Ramos (cell line): ENCODE measurements around the gene SH3D19.
"Not testable (repeated sequence)": the region's sequence is repeated elsewhere in the genome, so short reads cannot be mapped to it uniquely, and the experiment has no call there.

Source experiments
- in situ Hi-C: fragments of 300-500 bp; cut with MboI; formaldehyde crosslinking; loops from one replicate; pipeline ENCODE4 v1.14.3; 2022; ENCODE audit warnings: low sequenced_read_pairs; ENCODE audit not compliant: unreplicated experiment

The SH3D19 gene

DNA sequence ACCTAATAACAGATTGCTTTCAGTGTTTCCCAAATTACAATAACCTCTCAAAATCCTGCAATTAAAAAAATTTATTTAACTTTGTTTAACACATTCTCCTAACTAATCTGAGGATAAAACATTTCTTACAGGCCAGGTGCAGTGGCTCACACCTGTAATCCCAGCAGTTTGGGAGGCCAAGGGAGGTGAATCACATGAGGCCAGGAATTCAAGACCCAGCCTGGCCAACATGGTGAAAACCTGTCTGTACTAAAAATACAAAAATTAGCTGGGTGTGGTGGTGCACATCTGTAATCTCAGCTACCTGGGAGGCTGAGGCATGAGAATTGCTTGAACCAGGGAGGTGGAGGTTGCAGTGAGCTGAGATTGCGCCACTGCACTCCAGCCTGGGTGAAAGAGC lies 90.0 kb downstream of the SH3D19 start:
- in situ Hi-C loops: not testable (repeated sequence)

GRCh38 chr4:151233600-151233999 lies 91.8 kb downstream of the SH3D19 start:
- in situ Hi-C loops: no loop called here

GRCh38 chr4:151231915-151232595 lies 93.3 kb downstream of the SH3D19 start:
- in situ Hi-C loops: no loop called here

DNA sequence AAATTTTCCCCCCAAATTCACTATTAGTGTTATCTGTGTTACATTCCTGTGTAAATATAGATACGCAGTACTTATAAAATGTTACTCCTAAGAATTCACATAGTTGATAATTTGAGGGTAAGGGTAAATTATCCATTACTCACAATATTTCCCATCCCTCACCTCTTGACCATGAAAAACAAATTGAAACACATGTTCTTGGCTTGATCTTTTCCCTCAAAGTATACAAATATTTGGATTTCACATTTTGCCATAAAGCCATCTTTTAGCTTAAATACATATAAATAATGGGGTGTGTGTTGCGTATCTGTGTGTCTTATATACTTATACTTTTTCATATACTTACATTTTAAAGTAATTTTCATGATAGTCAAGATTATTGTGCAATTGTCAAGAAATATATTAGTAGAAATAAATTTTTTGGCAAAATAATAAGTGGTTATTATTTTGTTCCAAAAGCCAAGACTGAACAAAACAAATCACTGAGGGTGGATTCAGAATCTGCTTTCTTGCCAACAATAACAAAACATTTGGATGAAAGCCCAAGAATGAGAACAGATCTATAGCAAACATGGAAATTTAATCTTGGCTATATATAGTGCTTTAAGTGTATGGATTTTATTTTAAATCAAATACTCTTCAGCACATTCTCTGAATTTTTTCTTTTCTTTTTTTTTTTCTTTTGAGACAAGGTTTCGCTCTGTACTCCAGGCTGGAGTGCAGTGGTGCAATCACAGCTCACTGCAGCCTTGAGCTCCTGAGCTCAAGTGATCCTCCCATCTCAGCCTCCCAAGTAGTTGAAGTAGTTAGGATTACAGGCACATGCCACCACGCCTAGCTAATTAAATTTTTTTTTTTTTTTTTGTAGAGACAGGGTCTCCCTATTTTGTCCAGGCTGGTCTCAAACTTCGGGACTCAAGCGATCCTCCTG lies 97.0 kb downstream of the SH3D19 start:
- in situ Hi-C loops: no loop called here

DNA sequence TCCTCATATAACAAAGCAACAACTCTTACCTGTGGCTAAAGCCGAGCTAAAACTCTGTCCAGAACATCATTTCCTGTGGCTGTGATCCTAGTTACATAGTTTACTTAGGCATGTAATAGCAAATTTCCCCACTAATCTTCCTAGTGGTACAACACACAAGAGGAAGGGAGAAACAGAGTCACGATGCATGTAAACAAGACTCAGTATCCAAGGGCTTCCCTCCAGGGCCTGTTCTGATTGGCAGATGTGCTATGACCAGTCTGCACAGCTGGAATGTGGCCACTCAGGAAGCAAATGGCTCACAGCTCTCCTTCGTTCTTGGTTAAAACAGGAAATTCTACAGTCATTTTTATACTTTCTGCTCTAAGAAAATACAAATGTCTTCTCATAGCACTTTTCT lies 97.7 kb downstream of the SH3D19 start:
- in situ Hi-C loops: no loop called here

DNA sequence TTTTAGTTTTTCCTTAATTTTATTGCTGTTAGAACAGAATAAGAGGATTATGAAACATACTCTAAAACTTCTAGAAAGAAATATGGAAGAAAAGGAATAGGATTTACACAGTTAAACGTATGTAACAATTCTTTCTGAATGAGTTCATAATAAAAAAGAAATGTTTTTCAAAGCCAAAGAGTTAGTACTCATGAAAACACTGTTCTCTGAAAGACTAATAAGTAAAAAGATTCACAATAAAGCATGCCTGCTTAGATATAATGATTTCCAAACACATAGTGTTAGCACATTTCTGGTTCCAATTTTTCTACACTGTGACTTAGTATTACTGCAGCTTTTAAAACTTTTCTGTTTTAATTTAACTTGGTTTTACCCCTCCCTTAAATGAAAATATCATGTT lies 98.2 kb downstream of the SH3D19 start:
- in situ Hi-C loops: no loop called here

DNA sequence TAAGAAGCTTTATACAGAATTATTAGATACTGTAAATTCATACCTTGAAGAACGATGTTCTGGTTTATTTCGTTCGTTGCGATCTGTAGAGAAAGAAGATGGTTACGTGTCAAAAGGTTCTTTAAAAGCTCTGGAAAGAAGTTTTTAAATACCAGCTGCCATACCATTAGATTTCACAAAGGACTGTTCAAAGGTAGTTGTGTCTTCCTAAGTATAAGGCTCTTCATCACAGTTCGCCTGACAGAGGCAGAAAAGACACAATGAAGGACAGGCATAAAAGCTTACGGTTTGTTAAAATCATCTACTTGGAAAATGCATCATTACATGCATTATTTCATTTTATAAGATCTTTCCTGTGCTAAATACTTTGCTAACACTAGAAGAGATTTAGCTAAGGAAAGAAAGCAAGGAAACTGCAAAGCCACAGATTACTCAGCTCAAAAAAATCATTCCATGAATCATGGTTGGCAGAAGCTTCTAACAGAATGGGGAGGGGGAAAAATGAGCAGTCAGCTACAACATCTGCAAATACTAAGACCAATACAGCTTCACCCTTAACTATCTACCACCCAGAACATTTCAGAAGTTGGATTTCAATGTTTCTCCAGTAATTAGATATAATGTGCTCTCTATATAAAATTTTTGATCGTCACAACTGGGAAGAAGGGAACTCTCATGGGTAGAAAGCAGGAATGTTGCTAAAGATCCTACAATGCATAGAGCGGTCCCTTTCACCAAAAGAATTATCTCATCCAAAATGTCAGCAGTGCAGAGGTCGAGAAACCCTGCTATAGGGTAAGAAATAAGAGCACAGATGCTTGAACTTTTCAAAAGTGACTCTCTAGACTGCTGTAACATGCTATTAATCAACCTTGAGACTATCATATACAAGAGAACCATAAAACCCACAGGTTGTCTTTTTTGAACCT lies 99.1 kb downstream of the SH3D19 start:
- in situ Hi-C loops: no loop called here

GRCh38 chr4:151223465-151223864 lies 101.9 kb downstream of the SH3D19 start:
- in situ Hi-C loops: no loop called here

GRCh38 chr4:151219948-151220347 lies 105.5 kb downstream of the SH3D19 start:
- in situ Hi-C loops: no loop called here

GRCh38 chr4:151219091-151219490 lies 106.3 kb downstream of the SH3D19 start:
- in situ Hi-C loops: no loop called here

GRCh38 chr4:151218343-151218742 lies 107.1 kb downstream of the SH3D19 start:
- in situ Hi-C loops: no loop called here

DNA sequence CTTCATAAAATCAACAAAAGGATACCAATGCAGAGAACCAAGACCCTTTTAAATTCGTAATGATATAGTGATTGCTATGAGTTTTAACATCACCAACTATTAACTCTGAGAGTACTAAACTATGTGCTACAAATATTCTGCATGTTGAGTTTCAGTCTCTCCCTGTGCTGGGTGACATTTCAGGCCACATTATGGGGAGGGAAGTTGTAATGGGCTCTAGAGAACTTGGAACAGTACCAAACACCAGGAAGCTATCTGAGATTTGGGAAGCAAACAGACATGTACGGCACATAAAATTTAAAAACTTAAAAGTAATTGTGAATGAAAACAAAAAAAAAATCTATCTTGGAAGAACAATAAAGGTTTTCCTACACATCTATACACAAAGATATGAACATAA lies 108.1 kb downstream of the SH3D19 start:
- in situ Hi-C loops: no loop called here

GRCh38 chr4:151215295-151215694 lies 110.1 kb downstream of the SH3D19 start:
- in situ Hi-C loops: no loop called here

DNA sequence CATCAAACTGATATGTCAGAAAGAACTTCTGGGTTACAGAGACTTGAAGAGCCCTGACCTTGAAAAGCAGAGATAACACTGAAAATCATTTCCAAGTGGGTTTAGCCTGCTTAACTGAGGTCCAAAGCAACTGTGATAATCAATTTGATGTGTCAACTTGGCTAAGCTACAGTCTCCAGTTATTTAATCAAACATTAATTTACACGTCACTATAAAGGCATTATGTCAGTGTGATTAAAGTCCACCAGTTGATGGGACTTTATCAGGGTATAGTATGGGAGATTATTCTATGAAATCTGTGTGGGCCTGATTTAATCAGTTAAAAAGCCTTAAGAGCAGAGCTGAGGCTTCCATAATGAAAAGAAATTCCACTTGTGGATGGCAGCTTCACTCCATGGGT lies 117.5 kb downstream of the SH3D19 start:
- in situ Hi-C loops: no loop called here

DNA sequence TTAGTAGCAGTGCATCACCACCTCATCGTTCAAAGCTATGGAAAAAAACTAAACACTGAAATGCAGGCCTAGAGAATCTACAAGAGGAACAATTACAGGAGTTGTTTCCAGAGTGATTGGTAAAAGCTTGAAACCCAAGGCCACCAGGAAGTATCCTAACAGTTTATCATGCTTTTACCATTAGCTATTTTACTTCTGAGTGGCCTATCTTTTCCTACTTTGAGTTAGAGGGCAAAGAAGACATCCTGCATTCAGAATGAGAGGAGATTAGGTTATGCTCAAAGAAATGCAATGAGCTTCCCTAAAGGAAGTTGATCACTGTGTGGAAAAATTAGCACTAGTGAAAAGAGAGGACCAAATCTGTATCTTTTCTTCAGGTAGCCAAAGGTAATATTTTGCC lies 118.2 kb downstream of the SH3D19 start:
- in situ Hi-C loops: no loop called here

DNA sequence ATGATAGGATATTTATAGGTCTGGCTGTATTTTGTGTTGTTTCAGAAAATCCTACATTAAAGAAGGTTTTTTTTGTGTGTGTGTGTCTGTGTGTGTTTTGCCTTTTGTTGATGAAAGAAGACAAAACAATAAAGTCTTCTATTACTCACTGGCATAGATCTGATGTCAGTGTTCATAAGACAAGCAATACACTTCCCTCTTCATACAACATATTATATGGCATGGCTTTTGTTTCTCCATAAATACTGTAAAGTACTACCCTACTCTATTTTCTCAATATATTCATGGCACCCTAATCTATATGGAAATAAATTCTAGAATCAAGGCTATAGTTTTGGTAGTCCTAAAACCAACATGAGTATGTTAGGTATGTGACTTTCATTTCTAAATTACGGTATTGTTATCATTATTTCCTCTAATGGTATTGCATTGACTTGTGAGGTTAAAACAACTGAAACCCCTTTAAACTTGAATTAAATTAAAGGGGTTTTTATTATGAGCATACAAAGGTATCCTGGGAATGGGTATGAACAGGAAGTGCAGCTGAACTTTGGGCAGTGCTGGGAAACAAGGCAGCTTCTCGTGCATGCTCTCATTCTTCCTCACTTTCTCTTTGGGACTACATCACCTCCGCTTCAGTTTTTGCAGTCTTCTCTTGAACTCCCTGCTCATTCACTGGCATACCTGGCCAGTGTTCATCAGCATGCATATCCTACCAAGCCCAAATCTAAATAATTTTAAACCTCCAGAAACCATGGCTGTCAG lies 119.0 kb downstream of the SH3D19 start:
- in situ Hi-C loops: no loop called here

- in situ Hi-C loops: no loop called here
Measured at GRCh38 chr4:151205722-151206121, 119.7 kb downstream of the SH3D19 start.

- in situ Hi-C loops: no loop called here
Measured at GRCh38 chr4:151204925-151205524, 120.4 kb downstream of the SH3D19 start.

- in situ Hi-C loops: no loop called here
Measured at GRCh38 chr4:151202851-151203455, 122.5 kb downstream of the SH3D19 start.
